GM21390 (cell line): Measurements from ENCODE around the gene IGSF22.
"Not testable (repeated sequence)": the region's sequence is repeated elsewhere in the genome, so short reads cannot be mapped to it uniquely, and the experiment has no call there.

Experiments used
- ATAC-seq: cut with Tn5 transposase; IDR thresholded peaks from one replicate; pipeline ENCODE4 v1.9.1; 2021; ENCODE audit not compliant: unreplicated experiment

IGSF22 gene

DNA sequence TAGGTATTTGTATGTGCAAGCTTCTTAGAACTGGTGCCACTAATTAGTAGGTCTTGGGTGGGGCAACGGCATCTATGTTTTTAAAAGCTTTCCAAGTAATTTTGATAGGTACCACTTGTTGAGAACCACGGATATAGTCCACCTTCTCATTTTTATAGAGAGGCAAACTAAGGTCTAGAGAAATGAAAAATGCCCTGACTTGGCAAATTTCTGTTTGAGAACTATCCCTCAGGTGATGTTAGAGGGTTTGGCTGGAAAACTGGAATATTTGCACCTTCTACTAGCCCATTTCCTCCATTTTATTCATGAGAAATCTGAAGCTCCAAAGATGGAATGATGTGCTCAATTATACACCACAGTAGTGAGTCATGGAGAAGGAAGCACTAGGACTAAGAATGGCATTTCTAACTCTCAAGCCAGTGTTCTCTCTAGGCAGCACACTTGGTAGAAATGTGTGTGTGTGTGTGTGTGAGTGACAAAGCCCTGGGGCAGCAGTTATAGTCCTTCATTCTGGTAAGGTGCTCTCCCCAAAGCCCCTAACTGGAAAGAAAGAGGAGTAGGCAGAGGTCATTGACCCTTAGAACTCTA, 29.3 kb downstream of the IGSF22 start:
- no peak for ATAC-seq

DNA sequence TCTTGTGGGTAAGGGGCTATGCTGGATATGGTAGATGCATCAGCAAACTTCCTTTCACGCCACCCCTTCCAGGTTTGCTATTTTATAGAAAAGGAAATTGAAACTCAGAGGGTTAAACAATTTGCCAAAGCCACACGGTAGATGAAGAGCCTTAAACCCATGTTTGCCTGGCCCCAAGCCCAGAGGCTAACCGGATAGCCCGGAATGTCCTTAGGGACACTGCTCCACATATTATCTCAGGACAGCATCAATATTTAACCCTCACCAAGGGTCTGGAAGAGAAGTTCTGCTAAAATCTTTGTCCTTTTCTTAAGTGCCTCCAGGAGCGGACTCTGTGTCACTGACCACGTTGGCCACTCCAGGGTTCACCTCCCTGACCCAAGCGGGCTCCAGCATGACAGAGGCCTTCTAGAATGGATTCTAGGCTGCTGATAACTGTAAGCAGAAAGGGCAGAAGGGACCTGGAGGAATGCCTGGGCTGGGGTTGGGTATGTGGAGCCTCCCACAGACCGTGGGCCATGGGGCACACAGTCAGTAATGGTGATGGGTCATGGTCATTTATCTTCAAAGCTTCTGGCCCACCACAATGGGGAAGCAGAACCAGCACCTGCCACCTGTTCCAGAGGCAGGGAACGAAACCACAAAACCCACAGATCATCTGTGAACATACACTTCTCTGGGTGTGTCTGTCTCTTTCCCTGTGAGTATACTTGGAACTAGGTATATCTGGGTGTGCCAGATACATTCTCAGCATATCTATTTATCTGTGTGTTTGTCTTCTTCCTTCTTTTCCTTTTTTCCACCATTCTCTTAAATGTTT, 32.8 kb downstream of the IGSF22 start:
- ATAC-seq, result no peak

DNA sequence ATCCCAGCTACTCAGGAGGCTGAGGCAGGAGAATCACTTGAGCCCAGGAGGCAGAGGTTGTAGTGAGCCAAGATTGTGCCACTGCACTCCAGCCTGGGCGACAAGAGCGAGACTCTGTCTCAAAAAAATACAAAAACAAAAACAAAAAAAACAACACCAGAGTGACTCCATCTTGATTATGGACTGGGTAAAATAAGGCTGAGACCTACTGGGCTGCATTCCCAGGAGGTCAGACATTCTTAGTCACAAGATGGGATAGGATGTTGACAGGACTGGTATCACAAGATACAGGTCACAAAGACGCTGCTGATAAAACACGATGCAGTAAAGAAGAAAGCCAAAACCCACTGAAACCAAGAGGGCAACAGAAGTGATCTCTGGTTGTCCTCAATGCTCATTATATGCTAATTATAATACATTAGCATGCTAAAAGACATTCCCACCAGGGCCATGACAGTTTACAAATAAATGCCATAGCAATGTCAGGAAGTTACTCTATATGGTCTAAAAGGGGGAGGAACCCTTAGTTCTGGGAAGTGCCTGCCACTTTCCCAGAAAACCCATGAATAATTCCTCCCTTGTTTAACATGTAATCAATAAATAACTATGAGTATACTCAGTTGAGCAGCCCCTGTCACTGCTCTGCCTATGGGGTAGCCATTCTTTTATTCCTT, 34.4 kb downstream of the IGSF22 start:
- not testable (repeated sequence) for ATAC-seq

DNA sequence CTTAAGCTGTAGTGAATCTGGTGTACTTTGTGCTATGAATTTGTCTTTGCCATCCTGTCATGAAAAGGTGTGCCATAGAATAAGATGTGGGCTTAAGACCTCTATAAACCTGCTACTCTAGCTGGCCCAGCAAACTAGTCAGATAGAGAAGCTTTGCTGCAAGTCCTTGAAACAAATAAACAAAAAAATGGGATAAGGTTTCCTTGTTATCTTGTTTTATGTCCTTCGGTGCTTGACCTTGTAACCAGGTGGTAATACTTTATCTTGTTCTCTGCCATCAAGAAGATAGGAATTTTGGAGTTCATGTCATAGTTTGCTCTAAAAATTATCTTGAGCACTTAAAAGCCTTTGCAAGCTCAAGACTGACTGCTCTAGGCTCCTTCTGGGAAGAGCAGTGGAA, 41.7 kb downstream of the IGSF22 start:
- ATAC-seq, result no peak

DNA sequence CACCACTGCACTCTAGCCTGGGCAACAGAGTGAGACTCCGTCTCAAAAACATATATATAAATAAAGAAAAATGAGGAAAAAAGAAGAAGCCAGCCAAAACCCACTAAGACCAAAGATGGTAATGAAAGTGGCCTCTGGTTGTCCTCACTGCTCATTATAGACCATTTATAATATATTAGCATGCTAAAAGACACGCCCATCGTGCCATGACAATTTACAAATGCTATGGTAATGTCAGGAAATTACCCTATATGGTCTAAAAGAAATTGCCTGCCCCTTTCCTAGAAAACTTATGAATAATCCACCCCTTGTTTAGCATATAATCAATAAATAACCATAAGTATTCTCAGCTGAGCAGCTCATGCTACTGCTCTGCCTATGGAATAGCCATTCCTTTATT, 43.5 kb downstream of the IGSF22 start:
- no peak for ATAC-seq

DNA sequence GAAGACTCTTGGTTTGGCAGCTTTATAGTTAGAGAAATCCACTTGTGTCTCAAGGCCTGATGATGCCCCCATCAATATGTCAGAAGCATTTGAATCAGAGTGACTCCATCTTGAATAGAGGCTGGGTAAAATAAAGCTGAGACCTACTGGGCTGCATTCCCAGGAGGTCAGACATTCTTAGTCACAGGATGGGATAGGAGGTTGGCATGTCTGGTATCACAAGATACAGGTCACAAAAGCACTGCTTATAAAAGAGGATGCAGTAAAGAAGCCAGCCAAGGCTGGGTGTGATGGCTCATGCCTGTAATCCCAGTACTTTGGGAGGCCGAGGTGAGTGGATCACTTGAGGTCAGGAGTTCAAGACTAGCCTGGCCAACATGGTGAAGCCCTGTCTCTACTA, 44.0 kb downstream of the IGSF22 start:
- not testable (repeated sequence) for ATAC-seq

DNA sequence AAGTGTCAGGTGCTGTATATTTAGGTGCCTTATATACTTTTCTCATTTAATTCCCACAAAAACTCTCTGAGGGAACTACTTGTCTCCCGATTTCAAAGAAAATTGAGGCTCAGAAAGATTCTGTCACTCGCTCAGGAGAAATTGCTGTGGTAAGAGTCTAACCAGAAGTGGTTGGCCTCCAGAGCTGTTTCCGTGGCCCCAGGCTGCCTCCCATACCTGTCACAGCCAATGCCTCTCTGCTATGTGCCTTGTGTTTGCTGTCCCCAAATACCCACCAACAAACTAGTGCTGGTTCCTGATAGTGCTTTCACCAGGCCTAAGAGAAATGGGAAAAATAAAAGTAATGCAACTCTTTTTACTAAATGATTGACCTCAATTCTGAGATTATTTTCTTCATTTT, 48.4 kb downstream of the IGSF22 start:
- ATAC-seq, result no peak

DNA sequence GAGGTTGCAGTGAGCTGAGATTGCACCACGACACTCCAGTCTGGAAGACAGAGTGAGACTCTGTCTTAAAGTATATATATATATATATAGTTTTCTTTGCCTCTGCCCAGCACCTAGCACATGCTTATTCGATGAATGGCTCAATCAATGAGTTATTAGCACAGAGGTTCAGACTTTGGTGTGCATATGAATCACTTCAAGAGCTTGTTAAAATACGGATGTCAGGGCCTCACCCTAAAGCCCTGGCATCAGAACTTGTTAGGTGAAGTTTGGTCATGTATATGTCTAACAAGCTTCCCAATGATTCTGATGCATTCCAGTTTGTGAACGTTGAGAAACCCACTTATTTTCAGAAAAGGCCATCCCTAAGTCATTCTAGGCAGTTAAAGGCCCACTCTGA, 49.2 kb downstream of the IGSF22 start:
- no peak for ATAC-seq

DNA sequence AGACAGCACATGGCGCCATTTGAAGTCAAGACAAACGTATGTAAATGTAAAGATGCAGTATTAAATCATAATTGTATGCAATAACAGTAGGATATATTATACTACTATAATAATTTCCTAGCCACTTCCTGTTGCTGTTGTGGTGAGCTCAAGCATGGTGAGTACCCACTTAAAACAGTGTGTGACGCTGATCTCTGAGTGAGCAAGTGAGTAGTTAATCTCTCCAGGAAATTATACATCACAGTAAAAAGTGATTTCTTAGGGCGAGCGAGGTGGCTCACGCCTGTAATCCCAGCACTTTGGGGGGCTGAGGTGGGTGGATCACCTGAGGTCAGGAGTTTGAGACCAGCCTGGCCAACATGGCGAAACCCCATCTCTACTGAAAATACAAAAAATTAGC, 53.8 kb downstream of the IGSF22 start:
- not testable (repeated sequence) for ATAC-seq

DNA sequence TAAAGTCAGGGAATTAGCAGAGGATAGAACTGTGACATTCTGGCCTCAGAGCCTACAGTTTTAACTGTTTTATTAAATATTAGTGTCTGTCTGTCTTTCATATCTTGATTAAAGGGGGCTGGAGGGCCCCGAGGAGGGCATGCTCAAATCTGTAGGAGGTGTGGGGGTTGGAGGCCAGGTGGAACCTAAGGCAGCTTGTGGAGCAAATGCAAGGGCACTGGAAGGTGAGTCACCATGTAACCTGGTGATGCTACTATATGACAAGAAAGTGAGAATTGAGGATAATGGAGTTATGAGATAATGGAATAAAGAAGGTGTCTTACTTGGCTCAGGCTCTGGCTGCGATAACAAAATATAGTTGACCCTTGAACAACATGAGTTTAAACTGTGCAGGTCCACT, 54.7 kb downstream of the IGSF22 start:
- ATAC-seq, result no peak

DNA sequence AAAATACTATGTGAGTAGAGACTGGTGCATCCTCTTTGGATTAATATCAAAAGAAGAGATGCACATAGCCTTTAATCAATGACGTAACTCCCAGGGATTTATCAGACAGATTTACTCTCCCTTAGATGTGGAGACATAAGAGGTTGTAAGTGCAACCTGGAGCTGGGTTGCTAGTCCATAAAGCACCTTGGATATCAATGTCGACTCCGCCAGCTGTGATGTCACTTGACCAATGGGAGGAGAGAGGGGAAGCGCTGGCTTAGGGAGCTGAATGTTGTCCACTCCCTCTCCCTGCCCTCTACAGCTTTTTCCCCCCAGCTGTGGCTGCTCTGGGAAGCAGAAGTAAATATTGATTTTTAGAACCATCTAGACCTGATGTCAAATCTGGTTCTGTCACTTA, 56.3 kb downstream of the IGSF22 start:
- ATAC-seq, result no peak

DNA sequence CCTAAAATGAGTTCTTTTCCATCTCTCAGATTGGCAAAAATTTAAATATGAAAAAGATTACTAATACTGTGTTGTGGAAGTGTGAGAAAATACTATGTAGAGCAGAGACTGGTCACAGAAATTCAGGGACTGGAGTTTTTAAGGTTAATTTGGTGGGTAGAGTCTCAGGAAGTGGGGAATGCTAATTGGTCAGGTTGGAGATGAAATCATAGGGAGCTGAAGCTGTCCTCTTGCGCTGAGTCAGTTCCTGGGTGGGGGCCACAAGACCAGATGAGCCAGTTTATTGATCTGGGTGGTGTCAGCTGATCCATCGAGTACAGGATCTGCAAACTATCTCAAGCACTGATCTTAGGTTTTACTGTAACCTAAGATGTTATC, 56.8 kb downstream of the IGSF22 start:
- no peak for ATAC-seq

DNA sequence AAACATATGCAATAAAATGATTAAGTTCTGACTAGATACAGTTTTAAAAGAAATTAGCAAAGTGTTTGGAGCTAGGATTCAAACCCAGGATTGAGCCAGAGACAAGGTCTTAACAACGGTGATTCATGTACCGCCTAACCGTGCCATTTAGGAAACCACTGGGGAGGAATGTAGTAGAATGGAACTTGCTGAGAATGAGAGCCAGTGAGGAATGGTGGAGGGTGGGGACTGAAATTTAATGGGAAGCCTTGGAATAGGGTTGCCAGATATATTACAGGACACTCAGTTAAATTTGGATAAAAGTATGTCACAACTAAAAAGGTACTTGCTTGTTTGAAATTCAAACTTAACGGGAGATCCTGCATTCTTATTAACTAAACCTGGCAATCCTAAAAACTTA, 57.9 kb downstream of the IGSF22 start:
- ATAC-seq, result no peak

DNA sequence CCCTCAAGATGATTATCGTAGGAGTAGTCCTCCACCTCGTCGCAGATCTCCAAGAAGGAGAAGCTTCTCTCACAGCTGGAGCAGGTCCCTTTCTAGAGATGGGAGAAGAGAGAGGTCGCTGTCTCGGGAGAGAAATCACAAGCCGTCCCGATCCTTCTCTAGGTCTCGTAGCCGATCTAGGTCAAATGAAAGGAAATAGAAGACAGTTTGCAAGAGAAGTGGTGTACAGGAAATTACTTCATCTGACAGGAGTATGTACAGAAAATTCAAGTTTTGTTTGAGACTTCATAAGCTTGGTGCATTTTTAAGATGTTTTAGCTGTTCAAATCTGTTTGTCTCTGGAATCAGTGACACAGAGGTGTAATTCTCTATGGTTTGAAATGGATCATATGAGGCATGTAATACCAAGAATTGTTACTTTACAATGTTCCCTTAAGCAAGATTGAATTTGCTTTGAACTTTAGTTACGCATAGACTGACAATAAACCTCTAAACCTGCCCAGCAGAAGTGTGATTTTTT, 60.6 kb downstream of the IGSF22 start:
- ATAC-seq, result not testable (repeated sequence)

DNA sequence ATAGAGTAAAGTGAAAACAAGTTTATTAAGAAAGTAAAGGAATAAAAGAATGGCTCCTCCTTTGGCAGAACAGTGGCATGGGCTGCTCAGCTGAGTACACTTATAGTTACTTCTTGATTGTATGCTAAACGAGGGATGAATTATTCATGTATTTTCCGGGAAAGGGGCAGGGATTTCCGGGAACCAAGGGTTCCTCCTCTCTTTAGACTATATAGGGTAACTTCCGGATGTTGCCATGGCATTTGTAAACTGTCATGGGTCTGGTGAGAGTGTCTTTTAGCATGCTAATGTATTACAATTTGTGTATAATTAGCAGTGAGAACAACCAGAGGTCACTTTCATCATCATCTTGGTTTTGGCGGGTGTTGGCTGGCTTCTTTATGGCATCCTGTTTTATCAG, 68.3 kb downstream of the IGSF22 start:
- no peak for ATAC-seq
